Thyroid gland (tissue), 4 donors: ENCODE results near the gene FAM193A.
"Not testable (repeated sequence)": the region's sequence is repeated elsewhere in the genome, so short reads cannot be mapped to it uniquely, and the experiment has no call there.

Experiments used
- CTCF ChIP-seq, 6 experiments: fragments of 200-600 bp in 3 of 6; fragments of 450-650 bp in 3 of 6; sonication (generic) in 3 of 6; IDR thresholded peaks; one replicate each; pipeline ENCODE4 v1.5.1; 2016 to 2019; ENCODE audit warnings: antibody characterized with exemption in 6 of 6, mild to moderate bottlenecking in 2 of 6, inconsistent platforms in 1 of 6, moderate library complexity in 1 of 6
- POLR2A ChIP-seq, 2 donors: fragments of 450-650 bp; IDR thresholded peaks; one replicate each; pipeline ENCODE4 v1.6.1; 2017; ENCODE audit warnings: antibody characterized with exemption in 2 of 2, mild to moderate bottlenecking in 2 of 2, moderate library complexity in 1 of 2

- TF ChIP-seq CTCF, POLR2A (IDR thresholded peaks at IDR 0.05): not testable (repeated sequence)
Observed at GRCh38 chr4:2780643-2781042, 244.2 kb downstream of the FAM193A start.
